GM21528 (cell line): ENCODE measurements around the gene PLD4.
"Not testable (repeated sequence)": the region's sequence is repeated elsewhere in the genome, so short reads cannot be mapped to it uniquely, and the experiment has no call there.

Experiments
- ATAC-seq: cut with Tn5 transposase; IDR thresholded peaks from one replicate; pipeline ENCODE4 v1.9.1; 2021; ENCODE audit warnings: mild to moderate bottlenecking, moderate library complexity; ENCODE audit not compliant: unreplicated experiment, low FRiP score

The PLD4 gene

DNA sequence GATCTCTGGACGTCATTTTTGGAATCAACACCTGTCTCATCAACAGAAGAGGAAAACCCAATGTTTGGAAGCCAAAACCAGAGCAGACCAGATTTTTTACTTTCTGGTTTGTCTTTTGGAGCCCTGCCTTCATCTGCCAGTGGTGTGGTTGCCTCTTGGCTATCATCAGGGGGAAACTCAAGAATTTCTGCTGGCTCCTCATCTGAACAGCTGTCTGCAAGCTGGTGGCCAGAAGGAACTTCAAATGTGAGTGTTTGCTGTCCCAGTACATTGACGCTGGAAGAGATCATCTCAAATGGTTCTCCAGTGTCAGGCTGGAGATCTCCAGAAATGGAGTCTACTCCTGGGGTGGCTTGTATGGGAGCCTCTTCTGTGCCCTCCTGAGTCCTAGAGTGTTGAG, 13.8 kb downstream of the PLD4 start:
- no peak for ATAC-seq

DNA sequence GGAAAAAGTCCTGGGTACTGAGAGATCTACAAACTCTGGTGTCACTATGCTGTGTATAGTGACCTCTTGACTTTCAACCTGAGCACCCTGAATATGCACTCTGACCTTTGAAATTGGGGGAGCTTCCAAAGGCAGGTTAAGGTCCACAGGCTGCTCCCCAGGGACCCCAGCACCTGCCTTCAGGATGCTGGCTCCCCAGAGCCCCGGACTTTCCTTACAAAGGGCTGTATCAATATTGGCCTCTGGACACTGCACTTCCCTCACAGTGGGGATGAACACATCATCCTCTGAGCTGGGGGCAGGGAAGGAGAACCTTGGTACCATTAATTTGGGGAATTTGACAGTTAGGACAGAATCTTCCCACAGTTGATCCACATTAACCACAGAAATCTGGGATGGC, 14.3 kb downstream of the PLD4 start:
- ATAC-seq: no peak

DNA sequence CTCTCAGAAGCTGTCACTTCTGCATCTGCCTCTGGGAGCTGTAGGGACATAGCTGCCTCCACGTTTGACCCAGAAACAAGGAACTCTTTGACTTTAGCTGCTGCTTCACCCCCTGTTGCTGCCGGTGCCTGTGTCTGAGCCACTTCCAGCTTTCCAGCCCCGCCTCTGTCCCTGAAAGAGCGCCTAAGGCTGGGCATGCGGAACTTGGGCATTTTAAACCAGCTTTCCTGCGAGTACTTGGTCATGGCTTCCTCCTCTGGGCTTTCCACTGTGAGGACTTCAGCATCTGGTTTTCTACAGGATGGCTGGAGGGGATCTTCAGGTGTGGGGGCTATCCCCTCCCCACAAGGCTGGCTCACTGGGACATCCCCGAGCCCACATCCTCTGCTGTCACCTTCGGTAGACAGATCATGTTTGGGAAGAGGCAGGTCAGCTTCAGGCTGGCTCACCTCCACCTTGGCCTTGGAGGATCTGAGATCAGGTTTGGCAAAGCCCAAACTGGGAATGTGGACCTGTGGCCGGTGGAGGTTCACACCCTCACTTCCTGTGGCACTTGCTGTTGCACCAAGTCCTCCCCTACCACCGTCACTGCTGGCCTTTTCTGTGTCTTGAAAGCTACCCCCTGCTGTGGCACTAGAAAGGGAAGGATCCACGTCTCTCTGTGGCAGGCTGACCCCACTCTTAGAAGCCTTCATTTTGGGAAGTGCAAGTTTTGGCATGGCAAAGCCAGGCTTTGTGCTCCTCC, 15.2 kb downstream of the PLD4 start:
- ATAC-seq: no peak

DNA sequence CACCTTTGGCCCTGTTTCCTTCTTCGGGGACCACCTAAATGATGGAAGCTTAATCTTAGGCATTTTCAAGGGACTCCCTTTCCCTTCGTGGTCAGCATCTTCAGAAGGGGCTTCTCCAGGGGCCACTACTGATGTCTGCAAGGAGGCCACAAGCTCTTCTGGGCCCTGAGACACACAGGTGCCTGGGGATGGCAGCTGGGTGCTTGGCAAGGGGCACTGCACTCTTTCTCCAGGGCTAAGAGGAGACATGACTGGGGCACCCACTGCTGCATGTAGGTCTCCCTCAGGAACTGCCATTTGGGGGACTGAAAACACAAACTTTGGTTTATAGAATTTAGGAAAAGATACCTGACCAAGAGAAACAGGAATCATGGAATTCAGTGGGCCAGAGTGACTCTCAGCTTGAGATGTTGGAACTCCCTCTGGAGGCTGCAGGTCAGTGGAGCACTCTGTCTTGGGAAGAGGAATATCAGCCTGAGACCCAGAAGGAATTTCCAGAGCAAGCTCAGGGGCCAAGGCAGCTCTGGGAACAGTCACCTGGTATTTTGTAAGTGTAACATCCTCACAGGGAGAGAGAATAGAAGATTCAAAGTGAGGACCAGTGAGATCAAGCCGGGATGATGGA, 16.0 kb downstream of the PLD4 start:
- ATAC-seq: no peak

DNA sequence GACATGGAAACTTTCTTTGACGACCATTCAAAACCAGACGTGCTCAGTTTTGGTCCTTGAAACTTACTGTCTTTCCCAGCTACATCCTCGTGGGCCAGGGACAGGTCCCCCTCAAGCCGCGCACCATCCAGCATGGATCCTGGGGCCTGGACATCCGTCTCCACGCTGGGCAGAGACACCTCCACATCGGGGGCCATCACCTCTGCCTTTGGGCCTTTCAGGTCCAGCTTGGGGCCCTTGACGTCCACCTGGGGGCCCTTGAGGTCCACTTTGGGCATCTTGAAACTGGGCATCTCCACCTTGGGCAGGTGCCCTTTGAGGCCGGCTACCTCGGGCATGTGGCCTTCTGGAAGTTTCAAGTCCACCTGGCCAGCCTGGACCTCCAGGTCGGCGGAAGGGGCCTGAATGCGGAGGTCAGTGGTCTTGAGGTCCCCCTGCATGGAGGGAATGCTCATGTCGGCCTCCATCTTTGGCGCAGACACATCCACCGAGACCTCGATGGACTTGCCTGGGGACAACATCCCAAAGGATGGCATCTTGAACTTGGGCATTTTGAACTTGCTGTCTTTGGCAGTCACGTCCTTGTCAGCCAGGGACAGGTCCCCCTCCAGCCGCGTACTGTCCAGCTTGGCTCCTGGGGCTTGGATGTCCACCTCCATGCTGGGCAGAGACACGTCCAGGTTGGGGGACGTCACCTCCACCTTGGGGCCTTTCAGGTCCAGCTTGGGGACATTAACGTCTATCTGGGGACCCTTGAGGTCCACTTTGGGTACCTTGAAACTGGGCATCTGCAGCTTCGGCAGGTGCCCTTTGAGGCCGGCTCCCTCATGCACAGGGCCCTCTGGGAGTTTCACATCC, 17.1 kb downstream of the PLD4 start:
- ATAC-seq: no peak

DNA sequence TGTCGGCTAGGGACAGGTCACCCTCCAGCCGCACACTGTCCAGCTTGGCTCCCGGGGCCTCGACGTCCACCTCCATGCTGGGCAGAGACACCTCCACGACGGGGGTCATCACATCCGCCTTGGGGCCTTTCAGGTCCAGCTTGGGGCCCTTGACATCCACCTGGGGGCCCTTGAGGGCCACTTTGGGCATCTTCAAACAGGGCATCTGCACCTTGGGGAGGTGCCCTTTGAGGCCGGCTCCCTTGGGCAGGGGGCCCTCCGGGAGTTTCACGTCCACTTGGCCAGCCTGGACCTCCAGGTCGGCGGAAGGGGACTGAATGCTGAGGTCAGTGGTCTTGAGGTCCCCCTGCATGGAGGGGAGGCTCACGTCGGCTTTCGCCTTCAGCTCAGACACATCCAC, 17.9 kb downstream of the PLD4 start:
- ATAC-seq: no peak

DNA sequence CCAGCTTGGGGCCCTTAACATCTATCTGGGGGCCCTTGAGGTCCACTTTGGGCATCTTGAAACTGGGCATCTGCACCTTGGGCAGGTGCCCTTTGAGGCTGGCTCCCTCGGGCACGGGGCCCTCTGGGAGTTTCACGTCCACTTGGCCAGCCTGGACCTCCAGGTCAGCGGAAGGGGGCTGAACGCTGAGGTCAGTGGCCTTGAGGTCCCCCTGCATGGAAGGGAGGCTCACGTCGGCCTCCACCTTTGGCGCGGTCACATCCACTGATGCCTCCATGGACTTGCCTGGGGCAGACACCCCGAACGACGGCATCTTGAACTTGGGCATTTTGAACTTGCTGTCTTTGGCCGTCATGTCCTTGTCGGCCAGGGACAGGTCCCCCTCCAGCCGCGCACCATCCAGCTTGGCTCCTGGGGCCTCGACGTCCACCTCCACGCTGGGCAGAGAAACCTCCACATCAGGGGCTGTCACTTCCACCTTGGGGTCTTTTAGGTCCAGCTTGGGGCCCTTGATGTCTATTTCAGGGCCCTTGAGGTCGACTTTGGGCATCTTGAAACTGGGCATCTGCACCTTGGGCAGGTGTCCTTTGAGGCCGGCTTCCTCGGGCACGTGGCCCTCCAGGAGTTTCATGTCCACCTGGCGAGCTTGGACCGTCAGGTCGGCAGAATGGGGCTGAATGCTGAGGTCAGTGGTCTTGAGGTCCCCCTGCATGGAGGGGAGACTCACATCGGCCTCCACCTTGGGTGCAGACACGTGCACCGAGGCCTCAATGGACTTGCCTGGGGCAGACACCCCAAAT, 18.7 kb downstream of the PLD4 start:
- not testable (repeated sequence) for ATAC-seq

DNA sequence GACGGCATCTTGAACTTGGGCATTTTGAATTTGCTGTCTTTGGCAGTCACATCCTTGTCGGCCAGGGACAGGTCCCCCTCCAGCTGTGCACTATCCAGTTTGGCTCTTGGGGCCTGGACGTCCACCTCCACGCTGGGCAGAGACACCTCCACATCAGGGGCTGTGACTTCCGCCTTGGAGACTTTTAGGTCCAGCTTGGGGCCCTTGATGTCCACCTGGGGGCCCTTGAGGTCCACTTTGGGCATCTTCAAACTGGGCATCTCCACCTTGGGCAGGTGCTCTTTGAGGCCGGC, 19.3 kb downstream of the PLD4 start:
- ATAC-seq: not testable (repeated sequence)

DNA sequence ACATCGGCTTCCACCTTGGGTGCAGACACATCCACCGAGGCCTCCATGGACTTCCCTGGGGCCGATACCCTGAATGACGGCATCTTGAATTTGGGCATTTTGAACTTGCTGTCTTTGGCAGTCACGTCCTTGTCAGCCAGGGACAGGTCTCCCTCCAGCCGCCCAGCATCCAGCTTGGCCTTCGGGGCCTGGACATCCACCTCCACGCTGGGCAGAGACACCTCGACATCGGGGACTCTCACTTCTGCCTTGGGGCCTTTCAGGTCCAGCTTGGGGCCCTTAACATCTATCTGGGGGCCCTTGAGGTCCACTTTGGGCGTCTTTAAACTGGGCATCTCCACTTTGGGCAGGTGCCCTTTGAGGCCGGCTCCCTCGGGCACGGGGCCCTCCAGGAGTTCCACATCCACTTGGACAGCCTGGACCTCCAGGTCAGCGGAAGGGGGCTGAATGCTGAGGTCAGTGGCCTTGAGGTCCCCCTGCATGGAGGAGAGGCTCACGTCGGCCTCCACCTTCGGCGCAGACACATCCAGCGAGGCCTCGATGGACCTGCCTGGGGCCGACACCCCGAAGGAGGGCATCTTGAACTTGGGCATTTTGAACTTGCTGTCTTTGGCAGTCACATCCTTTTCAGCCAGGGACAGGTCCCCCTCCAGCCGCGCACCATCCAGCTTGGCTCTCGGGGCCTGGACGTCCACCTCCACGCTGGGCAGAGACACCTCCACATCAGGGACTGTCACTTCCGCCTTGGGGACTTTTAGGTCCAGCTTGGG, 19.9 kb downstream of the PLD4 start:
- not testable (repeated sequence) for ATAC-seq

DNA sequence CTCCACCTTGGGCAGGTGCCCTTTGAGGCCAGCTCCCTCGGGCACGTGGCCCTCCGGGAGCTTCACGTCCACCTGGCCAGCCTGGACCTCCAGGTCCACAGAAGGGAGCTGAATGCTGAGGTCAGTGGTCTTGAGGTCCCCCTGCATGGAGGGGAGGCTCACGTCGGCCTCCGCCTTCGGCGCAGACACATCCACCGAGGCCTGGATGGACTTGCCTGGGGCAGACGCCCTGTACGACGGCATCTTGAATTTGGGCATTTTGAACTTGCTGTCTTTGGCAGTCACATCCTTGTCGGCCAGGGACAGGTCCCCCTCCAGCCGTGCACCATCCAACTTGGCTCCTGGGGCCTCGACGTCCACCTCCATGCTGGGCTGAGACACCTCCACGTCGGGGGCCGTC, 20.6 kb downstream of the PLD4 start:
- ATAC-seq: not testable (repeated sequence)

DNA sequence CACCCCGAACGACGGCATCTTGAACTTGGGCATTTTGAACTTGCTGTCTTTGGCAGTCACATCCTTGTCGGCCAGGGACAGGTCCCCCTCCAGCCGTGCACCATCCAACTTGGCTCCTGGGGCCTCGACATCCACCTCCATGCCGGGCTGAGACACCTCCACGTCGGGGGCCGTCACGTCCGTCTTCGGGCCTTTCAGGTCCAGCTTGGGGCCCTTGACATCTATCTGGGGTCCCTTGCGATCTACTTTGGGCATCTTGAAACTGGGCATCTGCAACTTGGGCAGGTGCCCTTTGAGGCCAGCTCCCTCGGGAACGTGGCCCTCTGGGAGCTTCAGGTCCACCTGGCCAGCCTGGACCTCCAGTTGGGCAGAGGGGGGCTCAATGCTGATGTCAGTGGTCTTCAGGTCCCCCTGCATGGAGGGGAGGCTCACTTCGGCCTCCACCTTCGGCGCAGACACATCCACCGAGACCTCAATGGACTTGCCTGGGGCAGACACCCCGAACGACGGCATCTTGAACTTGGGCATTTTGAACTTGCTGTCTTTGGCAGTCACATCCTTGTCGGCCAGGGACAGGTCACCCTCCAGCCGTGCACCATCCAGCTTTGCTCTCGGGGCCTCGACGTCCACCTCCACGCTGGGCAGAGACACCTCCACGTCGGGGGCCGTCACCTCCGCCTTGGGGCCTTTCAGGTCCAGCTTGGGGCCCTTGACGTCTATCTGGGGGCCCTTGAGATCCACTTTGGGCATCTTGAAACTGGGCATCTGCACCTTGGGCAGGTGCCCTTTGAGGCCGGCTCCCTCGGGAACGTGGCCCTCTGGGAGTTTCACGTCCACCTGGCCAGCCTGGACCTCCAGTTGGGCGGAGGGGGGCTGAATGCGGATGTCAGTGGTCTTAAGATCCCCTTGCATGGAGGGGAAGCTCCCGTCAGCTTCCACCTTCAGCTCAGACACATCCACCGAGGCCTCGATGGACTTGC, 21.6 kb downstream of the PLD4 start:
- not testable (repeated sequence) for ATAC-seq

DNA sequence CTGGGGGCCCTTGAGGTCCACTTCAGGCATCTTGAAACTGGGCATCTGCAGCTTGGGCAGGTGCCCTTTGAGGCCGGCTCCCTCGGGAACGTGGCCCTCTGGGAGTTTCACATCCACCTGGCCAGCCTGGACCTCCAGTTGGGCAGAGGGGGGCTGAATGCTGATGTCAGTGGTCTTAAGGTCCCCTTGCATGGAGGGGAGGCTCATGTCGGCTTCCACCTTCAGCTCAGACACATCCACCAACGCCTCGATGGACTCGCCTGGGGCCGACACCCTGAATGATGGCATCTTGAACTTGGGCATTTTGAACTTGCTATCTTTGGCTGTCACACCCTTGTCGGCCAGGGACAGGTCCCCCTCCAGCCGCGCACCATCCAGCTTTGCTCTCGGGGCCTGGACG, 22.5 kb downstream of the PLD4 start:
- not testable (repeated sequence) for ATAC-seq

DNA sequence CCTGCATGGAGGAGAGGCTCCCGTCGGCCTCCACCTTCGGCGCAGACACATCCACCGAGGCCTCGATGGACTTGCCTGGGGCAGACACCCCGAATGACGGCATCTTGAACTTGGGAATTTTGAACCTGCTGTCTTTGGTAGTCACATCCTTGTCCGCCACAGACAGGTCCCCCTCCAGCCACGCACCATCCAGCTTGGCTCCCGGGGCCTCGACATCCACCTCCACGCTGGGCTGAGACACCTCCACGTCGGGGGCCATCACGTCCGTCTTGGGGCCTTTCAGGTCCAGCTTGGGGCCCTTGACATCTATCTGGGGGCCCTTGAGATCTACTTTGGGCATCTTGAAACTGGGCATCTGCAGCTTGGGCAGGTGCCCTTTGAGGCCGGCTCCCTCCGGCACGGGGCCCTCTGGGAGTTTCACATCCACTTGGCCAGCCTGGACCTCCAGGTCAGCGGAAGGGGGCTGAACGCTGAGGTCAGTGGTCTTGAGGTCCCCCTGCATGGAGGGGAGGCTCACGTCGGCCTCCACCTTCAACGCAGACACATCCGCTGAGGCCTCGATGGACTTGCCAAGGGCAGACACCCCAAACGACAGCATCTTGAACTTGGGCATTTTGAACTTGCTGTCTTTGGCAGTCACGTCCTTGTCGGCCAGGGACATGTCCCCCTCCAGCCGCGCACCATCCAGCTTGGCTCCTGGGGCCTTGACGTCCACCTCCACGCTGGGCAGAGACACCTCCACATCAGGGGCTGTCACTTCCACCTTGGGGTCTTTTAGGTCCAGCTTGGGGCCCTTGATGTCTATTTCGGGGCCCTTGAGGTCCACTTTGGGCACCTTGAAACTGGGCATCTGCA, 23.4 kb downstream of the PLD4 start:
- ATAC-seq: not testable (repeated sequence)

DNA sequence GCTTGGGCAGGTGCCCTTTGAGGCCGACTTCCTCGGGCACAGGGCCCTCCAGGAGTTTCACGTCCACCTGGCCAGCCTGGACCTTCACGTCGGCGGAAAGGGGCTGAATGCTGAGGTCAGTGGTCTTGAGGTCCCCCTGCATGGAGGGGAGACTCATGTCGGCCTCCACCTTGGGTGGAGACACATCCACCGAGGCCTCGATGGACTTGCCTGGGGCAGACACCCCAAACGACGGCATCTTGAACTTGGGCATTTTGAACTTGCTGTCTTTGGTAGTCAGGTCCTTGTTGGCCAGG, 24.0 kb downstream of the PLD4 start:
- no peak for ATAC-seq

DNA sequence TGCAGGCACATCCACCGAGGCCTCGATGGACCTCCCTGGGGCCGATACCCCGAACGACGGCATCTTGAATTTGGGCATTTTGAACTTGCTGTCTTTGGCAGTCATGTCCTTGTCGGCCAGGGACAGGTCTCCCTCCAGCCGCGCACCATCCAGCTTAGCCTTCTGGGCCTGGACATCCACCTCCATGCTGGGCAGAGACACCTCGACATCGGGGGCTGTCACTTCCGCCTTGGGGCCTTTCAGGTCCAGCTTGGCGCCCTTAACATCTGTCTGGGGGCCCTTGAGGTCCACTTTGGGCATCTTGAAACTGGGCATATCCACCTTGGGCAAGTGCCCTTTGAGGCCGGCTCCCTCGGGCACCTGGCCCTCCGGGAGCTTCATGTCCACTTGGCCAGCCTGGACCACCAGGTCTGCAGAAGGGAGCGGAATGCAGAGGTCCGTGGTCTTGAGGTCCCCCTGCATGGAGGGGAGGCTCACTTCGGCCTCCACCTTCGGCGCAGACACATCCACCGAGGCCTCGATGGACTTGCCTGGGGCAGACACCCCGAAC, 24.8 kb downstream of the PLD4 start:
- not testable (repeated sequence) for ATAC-seq

DNA sequence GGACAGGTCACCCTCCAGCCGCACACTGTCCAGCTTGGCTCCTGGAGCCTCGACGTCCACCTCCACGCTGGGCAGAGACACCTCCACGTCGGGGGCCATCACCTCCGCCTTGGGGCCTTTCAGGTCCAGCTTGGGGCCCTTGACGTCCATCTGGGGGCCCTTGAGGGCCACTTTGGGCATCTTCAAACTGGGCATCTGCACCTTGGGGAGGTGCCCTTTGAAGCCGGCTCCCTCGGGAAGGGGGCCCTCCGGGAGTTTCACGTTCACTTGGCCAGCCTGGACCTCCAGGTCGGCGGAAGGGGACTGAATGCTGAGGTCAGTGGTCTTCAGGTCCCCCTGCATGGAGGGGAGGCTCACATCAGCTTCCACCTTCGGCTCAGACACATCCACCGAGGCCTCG, 25.3 kb downstream of the PLD4 start:
- ATAC-seq: no peak

DNA sequence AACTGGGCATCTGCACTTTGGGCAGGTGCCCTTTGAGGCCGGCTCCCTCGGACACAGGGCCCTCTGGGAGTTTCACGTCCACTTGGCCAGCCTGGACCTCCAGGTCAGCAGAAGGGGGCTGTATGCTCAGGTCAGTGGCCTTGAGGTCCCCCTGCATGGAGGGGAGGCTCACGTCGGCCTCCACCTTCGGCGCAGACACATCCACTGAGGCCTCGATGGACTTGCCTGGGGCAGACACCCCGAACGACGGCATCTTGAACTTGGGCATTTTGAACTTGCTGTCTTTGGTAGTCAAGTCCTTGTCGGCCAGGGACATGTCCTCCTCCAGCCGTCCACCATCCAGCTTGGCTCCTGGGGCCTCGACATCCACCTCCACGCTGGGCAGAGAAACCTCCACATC, 26.0 kb downstream of the PLD4 start:
- ATAC-seq: not testable (repeated sequence)
